Natural killer cell treated with Interleukin-12 subunit alpha and Interleukin-12 subunit beta and Interleukin-15 and Interleukin-18, amount 100 ng/mL, for 72 hours (primary cell): ENCODE measurements around the gene RBM8A. TPM values are rescaled to one million over a fixed set of nuclear protein-coding genes. Genes with fewer than 3 reads are reported as not detected.

Experiments
- ATAC-seq, 2 donors: fragments of 150-1000 bp; cut with Tn5 transposase in 1 of 2; sonication (Bioruptor Pico), chemical (Tn5 transposase) in 1 of 2; 2 replicates each; pipeline ENCODE4 v1.10.0; 2021
- DNase-seq: peaks from one replicate; pipeline ENCODE4 v3.0.0; 2022; ENCODE audit warnings: low spot score
- H3K27ac Mint-ChIP-seq, 2 donors: 1 replicate in 1 of 2; 2 replicates in 1 of 2; pipeline ENCODE4 v1.8.0; 2022; ENCODE audit warnings: mixed read lengths in 2 of 2, mild to moderate bottlenecking in 1 of 2, moderate library complexity in 1 of 2
- H3K27me3 Mint-ChIP-seq, 2 donors: 1 replicate in 1 of 2; 2 replicates in 1 of 2; pipeline ENCODE4 v1.8.0; 2022; ENCODE audit warnings: mixed read lengths in 2 of 2
- H3K36me3 Mint-ChIP-seq: one replicate; pipeline ENCODE4 v1.8.0; 2022; ENCODE audit warnings: mixed read lengths
- H3K4me1 Mint-ChIP-seq, 2 donors: 1 replicate in 1 of 2; 2 replicates in 1 of 2; pipeline ENCODE4 v1.8.0; 2022; ENCODE audit warnings: low read depth in 2 of 2, mixed read lengths in 2 of 2, mild to moderate bottlenecking in 1 of 2
- H3K4me3 Mint-ChIP-seq: one replicate; pipeline ENCODE4 v1.8.0; 2022; ENCODE audit warnings: mixed read lengths
- H3K9me3 Mint-ChIP-seq: 2 replicates; pipeline ENCODE4 v1.8.0; 2022; ENCODE audit warnings: mixed read lengths
- total RNA-seq, 2 donors: library from RNA; stranded (reverse); gene quantifications; one replicate each; pipeline ENCODE4 v1.2.3, GENCODE V29; 2022

Gene RBM8A
- total RNA-seq, 2 donors from 2014 or later = 280 to 294 TPM

GRCh38 chr1:145871994-145872924 is 55.0 kb downstream of the RBM8A start:
- H3K27ac Mint-ChIP-seq = peak overlapping the region; percentile 71 to 79
- DNase-seq = no peak
- H3K9me3 Mint-ChIP-seq = no peaks in the 10 kb centered on the region
- peaks cover 17 to 18% of the 10 kb centered on the region in 2 donors for H3K27me3 Mint-ChIP-seq
- peak overlapping the region; percentile 78 for H3K4me3 Mint-ChIP-seq
- peaks cover 18 to 25% of the 10 kb centered on the region in 2 donors for H3K4me1 Mint-ChIP-seq
- no peaks in the 10 kb centered on the region for H3K36me3 Mint-ChIP-seq
- peak; percentile 77 to 78 for ATAC-seq

Other genes starting within 250 kb of the RBM8A start
- under 1 TPM; 0.31 to 0.98 TPM for gene PDZK1, start 220.1 kb downstream of the RBM8A start, total RNA-seq
- under 1 TPM; 0.31 to 0.33 TPM for gene CD160, start 208.0 kb downstream of the RBM8A start, total RNA-seq
- gene RNF115, start 103.4 kb downstream of the RBM8A start, total RNA-seq = 10 to 100 TPM; 22.9 to 36.0 TPM
- 10 to 100 TPM; 51.4 to 87.4 TPM for gene POLR3C, start 103.3 kb downstream of the RBM8A start, total RNA-seq
- gene NUDT17, start 81.9 kb downstream of the RBM8A start, total RNA-seq = 1 to 10 TPM; 4.8 to 5.6 TPM
- 10 to 100 TPM; 24.3 to 31.1 TPM for gene PIAS3, start 68.4 kb downstream of the RBM8A start, total RNA-seq
- gene ANKRD35, start 41.6 kb downstream of the RBM8A start, total RNA-seq = under 1 TPM; 0.12 to 0.14 TPM
- 1 to 10 TPM; 3.5 to 5.2 TPM for gene ITGA10, start 17.4 kb downstream of the RBM8A start, total RNA-seq
- 10 to 100 TPM; 33.6 to 34.2 TPM for gene PEX11B, start 8.8 kb downstream of the RBM8A start, total RNA-seq
- gene LIX1L, start 30.5 kb upstream of the RBM8A start, total RNA-seq = 10 to 100 TPM; 28.8 to 31.3 TPM
- 1 to 10 TPM; 1.6 to 9.1 TPM for gene ANKRD34A, start 37.1 kb upstream of the RBM8A start, total RNA-seq
- gene POLR3GL, start 37.2 kb upstream of the RBM8A start, total RNA-seq = 10 to 100 TPM; 17.8 to 26.4 TPM
- 100 to 1,000 TPM in 1 of 2 donors, 10 to 100 TPM in 1; 87.8 to 347 TPM for gene TXNIP, start 69.1 kb upstream of the RBM8A start, total RNA-seq
- gene HJV, start 94.3 kb upstream of the RBM8A start, total RNA-seq = not detected
- 1 to 10 TPM; 2.8 to 3.1 TPM for gene NBPF10, start 217.3 kb upstream of the RBM8A start, total RNA-seq